ENCODE data around the gene RANBP3.
"Not testable (repeated sequence)": the region's sequence is repeated elsewhere in the genome, so short reads cannot be mapped to it uniquely, and the experiment has no call there.

The RANBP3 gene

GRCh38 chr19:5897189-5897969, 80.6 kb downstream of the RANBP3 start:
- no peak for DNase-seq

DNA sequence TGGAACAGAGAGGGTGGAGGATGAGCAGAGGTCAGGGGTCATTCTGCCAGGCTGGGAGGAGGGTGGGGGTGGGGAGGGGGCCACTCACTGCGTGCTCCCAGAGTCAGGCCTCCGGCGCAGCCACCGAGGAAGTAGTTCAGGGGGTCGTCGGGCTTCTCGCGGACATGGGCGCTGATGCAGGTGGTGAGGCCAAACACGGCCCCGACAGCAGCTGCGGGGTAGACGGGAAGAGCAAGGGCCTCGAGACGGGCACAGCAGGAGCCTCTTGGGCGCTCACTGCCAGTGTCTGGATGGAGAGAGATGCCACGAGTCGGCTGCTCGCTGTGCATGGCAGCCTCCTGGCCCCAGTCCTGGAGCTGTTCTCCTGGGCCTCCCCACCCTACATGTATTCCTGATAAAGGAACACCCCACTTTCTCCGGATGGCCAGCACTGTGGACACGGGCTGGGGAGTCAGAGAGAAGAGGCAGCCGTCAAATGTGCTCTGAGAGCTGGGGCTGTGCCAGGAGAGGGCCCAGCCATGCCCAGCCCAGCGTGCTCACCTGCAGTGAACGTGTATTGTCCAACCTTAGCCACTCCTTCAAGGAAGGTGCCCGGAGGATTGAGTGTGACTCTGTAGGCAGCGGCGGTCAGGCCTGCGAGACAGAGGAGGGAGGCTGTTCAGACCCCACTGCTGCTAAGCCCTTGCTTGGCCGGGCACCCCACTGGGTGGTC, 81.4 kb downstream of the RANBP3 start:
- no peak for DNase-seq

- no peak for DNase-seq
Observed at GRCh38 chr19:5895890-5896289, 82.0 kb downstream of the RANBP3 start.

DNA sequence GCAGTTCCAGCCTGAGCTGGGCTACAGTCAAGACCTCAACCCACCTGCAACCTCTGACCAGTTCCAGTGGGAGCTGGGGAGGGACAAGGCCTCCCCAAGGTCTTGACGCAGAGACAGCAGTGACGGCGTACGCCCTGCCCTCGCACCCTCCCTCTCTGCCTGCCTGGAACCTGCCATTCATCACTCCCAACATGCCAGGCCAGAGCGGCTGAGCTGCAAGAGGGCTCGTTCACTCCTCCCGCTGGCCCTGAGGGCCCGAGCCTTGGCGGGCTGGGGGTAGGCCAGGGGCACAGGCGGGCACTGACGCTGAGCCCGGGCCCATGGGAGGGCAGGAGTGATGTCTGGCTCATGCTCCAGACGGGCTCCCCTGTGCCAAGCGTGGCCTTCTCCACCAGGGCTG, 82.5 kb downstream of the RANBP3 start:
- no peak for DNase-seq

- DNase-seq, result no peak
Observed at GRCh38 chr19:5894704-5895349, 83.1 kb downstream of the RANBP3 start.

DNA sequence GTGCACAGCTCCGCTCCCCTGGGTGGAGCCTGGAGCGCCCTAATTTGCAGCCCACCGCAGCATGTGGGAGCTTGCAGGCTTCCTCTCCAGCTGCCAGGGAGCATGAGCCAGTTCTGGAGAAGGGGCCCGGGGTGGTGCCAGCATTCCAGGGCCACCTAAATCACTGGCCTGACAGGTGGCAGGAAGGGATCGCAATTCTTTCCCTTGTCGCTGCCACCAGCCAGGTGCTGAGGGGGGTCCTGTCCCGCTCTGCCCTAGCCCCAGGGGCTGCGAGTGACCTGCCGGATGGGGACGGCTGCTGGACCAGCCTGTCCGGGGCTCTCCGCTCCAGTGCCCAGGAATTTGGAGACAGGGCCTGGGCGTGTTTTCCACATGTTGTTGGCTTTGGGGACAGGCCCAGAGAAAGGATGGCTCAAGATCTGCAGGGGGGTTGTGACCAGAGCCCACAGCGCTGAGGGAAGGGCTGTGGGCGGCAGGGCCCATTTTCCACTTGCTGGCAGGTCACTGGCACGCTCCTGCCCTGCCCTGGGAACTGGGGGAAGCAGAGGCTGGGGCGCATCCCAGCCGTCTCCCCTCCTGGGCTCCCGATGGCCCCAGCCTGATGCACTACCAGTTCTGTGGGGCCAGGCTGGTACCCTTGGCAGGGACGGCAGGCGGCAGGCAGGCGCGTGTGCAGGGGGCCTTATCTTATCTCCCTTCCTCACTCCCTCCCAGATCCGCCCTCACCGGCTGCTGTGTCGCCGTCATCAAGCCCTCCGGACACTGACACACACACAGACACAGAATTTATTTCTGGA, 83.8 kb downstream of the RANBP3 start:
- DNase-seq, result no peak

GRCh38 chr19:5893296-5893903, 84.5 kb downstream of the RANBP3 start:
- no peak for DNase-seq

DNA sequence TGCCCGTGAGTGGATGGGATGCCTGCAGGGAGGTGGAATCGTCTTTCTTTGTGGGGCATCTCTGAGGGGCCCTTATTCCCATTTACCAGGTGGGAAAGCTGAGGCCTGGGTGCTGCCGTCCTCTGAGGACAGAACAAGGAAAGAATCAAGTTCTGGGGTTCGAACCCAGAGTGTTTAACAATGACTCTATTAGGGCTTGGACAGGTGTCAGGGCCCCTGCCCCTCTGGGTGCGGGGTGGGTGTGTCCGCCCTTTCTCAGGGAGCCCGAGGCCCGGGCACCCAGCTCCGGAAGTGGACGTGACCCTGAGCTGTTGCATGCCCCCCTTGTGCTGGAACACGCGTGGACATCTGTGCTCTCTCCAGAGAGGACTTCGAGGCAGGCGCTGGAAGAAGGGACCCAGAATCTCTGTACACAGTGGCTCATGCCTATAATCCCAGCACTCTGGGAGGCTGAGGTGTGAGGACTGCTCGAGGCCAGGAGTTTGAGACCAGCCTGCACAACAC, 85.1 kb downstream of the RANBP3 start:
- DNase-seq, result no peak

GRCh38 chr19:5891938-5892771, 85.8 kb downstream of the RANBP3 start:
- DNase-seq, result peak; percentile 17

DNA sequence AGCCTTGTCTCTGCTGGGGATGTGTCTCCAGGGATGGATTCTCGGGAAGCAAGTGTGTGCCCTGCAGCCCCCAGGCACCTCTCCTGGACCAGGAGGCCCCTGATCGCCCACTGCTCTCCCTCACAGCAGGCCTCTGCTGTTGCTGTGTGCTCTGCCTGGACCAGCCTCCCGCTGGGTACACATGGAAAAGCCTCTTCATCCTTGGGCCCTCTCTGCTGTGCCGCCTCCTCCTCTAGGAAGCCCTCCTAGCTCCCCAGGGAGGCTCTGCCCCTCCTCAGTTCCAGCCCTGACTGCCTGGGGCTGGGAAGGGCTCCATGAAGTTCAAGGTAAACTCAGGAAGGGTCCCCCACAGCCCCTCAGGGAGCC, 86.4 kb downstream of the RANBP3 start:
- no peak for DNase-seq

DNA sequence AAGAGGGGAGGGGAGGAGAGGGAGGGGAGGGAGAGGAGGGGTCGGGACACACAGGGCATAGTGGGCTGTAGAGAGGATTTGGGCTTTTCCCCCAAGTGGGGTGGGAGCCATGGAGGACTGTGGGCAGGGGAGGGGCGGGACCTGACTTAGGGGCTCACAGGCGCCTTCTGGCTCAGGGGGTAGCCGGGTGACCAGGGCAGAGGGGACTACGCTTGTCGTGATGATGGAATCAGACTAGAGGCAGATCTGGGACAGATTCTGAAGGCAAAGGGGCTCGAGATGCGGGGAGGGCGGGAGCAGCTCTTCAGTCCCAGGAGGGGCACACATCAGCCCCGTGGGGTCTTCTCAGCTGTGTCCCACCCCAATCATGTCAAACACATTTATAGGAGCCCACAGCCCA, 87.8 kb downstream of the RANBP3 start:
- no peak for DNase-seq

- no peak for DNase-seq
Observed at GRCh38 chr19:5889288-5889971, 88.5 kb downstream of the RANBP3 start.

DNA sequence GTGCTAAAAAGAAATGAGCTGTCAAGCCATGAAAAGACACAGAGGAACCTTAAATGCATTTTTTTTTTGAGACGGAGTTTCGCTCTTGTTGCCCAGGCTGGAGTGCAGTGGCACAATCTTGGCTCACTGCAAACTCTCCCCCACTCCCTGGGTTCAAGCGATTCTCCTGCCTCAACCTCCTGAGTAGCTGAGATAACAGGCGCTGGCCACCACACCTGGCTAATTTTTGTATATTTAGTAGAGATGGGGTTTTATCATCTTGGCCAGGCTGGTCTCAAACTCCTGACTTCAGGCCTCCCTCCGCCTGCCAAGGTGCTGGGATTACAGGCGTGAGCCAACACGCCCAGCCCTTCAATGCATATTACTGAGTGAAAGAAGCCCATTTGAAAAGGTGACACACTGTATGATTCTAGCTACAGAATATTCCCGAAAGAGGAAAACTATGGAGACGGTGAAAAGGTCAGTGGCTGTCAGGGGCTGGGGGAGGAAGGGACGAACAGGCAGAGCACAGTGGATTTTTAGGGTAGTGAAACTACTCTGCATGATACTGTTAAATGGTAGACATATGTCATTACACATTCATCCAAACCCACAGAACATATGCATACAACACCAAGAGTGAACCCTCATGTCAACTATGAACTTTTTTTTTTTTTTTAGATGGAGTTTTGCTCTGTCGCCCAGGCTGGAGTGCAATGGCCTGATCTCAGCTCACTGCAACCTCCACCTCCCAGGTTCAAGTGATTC, 93.7 kb downstream of the RANBP3 start:
- not testable (repeated sequence) for DNase-seq

DNA sequence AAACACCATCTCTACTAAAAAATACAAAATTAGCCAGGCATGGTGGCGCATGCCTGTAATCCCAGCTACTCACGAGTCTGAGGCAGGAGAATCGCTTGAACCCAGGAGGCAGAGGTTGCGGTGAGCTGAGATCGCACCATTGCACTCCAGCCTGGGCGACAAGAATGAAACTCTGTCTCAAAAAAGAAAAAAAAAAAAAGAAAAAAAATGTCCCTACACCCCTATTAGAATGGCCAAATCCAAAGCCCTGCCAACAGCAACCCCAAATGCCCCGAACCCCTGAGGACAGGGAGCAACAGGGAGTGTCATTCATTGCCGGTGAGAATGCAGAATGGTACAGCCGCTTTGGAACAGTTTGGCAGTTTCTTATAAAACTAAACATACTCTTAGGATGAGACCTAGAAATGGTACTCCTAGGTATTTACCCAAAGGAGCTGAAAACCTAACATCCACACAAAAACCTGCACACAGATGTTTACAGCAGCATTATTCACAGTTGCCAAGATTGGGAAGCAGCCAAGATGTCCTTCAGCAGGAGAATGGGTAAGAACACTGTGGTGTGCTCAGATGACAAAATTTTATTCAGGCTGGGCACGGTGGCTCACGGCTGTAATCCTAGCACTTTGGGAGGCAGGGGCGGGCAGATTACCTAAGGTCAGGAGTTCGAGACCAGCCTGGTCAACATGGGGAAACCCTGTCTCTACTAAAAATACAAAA, 94.6 kb downstream of the RANBP3 start:
- not testable (repeated sequence) for DNase-seq

- DNase-seq, result no peak
Observed at GRCh38 chr19:5882421-5882968, 95.4 kb downstream of the RANBP3 start.

GRCh38 chr19:5881543-5882299, 96.2 kb downstream of the RANBP3 start:
- DNase-seq, result no peak

DNA sequence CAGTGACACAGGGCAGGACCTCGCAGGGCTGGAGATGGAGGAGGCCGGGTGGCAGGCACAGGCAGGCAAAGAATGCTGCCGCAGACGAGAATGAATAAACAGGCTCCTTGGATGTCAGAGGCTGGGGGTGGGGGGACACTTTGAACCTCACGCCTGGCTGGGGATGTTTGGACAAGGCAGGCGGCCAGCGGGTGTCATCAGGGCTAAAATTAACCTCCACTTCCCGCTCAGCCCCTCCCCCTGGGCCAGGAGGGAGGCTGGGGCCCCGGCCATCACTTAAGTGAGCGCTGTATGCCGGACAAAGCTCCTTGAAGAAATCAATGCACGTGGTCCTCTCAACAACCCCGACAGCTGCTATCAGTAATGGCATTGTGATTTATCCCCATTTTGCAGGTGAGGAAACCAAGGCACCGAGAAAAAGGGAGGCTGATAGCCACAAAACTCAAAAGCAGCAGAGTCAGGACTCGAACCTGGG, 97.3 kb downstream of the RANBP3 start:
- no peak for DNase-seq

GRCh38 chr19:5880196-5880595, 97.7 kb downstream of the RANBP3 start:
- DNase-seq, result no peak
